Neuron (in vitro differentiated cells): ENCODE measurements around the gene COMP.
"Not testable (repeated sequence)": the region's sequence is repeated elsewhere in the genome, so short reads cannot be mapped to it uniquely, and the experiment has no call there.

ENCODE experiments used
- H2AFZ ChIP-seq: one replicate; pipeline ENCODE4 v1.6.1; 2013; ENCODE audit warnings: low read depth, mild to moderate bottlenecking, inconsistent platforms, low read length, moderate library complexity
- H3K27me3 ChIP-seq: one replicate; pipeline ENCODE4 v1.6.1; 2013; ENCODE audit warnings: low read length; ENCODE audit not compliant: insufficient read depth
- H3K36me3 ChIP-seq: one replicate; pipeline ENCODE4 v1.6.1; 2013; ENCODE audit warnings: low read length; ENCODE audit not compliant: insufficient read depth
- H3K4me1 ChIP-seq: one replicate; pipeline ENCODE4 v1.6.1; 2013; ENCODE audit warnings: low read length; ENCODE audit not compliant: insufficient read depth
- H3K4me3 ChIP-seq: 2 replicates; pipeline ENCODE4 v1.5.1; 2013; ENCODE audit warnings: mild to moderate bottlenecking, low read length, moderate library complexity
- H3K9me3 ChIP-seq: one replicate; pipeline ENCODE4 v1.6.1; 2013; ENCODE audit warnings: low read length

Gene COMP

DNA sequence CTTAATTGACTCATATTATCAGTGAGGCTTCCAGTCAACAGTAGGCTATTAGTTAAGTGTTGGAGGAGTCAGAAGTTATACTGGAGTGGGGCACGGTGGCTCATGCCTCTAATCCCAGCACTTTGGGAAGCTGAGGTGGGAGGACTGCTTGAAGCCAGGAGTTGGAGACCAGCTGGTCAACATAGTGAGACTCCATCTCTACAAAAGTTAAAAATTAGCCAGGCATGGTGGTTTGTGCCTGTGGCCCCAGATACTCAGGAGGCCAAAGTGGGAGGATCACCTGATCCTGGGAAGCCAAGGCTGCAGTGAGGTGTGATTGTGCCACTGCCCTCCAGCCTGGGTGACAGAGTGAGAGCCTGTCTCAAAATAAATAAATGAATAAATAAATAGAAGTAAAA lies 53.2 kb downstream of the COMP start:
- Histone ChIP-seq H3K4me3 (no peak overlapping the region), H3K36me3 (no peaks in the 10 kb centered on the region), H3K27me3 (no peaks in the 10 kb centered on the region), H3K9me3 (no peaks in the 10 kb centered on the region), H3K4me1 (no peaks in the 10 kb centered on the region), H2AFZ (no peak overlapping the region)

DNA sequence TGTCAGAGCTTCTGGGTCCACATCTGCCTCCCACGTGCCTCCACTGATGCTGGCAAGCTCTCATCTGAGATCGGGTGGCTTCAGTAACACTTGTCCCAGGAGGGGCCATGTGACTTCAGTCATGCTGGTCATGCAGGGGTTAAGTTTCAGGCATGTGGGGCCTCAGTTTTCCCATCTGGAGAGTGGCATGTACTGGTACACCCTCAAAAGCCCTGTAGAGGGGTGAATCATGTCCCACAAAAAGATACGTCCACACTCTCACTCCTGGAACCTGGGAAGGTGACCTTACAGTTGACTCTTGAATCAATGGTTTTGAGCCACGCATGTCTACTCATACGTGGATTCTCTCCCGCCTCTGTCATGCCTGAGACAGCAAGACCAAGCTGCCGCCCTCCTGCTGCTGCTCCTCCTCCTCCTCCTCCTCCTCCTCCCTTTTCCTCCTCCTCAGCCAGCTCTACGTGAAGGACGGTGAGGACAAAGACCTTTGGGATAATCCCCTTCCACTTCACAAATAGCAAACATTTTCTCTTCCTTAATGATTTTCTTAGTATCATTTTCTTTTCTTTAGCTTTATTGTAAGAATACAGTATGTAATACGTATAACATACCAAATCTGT lies 53.7 kb downstream of the COMP start:
- H2AFZ ChIP-seq: no peak overlapping the region
- no peaks in the 10 kb centered on the region for H3K27me3 ChIP-seq
- H3K36me3 ChIP-seq: no peaks in the 10 kb centered on the region
- no peak overlapping the region for H3K4me3 ChIP-seq
- H3K9me3 ChIP-seq: no peaks in the 10 kb centered on the region
- no peaks in the 10 kb centered on the region for H3K4me1 ChIP-seq

DNA sequence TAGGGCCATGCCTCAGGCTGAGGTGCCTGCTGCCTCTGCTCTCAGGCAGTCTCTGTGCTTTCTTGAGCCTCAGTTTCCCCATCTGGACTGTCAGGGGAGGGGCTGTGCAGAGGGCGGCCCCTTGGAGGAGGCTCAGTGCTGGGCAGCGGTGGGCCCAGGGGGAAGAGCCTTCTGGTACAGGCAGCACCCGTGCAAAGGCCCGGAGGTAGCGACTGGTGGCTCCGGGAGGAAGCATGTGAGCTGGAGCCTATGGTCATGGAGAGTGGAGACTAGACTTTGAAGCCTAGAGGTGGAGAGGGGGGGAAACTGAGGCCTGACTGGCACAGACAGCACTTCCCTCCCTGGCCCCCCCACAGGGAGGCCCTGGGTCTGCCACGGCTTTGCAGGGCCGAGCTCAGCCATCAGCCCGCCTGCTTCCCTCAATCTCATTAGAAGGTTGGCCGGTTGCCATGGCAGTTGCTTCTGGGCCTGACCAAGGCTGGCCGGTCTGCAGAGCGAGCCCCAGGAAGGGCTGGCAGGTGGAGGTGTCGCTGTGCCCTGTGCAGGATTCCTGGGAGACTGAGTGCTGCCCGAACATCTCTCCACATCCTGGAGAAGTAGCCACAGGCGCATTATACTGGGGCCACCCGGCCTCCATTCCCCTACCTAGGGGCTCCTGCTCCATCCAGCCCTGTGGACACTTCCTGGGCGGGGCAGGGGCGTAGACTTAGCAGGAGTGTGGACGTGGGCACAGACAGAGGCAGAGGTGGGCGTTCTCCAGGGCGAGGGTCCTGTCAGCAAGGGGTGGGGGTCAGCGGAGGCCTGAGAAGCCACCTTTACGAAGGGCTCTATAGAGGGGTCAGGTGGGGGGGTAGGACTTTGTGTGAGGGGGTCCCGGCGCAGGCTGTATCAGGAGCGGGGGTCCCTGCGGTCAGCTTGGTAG lies 54.4 kb downstream of the COMP start:
- Histone ChIP-seq H3K4me3 (no peak overlapping the region), H3K9me3 (no peaks in the 10 kb centered on the region), H3K36me3 (no peaks in the 10 kb centered on the region), H3K27me3 (no peaks in the 10 kb centered on the region), H2AFZ (no peak overlapping the region), H3K4me1 (no peaks in the 10 kb centered on the region)

DNA sequence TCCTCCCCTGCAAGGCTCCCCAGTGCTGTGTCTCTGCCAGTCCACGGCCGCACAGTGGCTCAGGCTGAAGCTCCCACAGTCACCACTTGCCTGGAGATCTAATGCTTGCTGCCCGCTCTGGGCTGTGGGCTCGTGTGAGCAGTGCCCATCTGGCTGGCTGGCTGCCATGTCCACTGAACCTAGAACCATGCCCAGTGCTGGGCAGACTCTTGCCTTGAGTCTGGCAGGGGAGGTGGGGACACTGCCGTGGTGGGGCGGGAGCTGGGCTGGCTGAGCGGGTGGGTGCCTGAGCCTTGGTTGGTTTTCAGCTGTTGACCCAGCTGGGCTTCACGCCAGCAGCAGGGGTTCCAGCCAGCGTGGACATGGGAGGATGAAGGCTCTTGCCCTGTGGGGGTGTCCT lies 55.4 kb downstream of the COMP start:
- H3K4me3 ChIP-seq: no peak overlapping the region
- H2AFZ ChIP-seq: no peak overlapping the region
- H3K9me3 ChIP-seq: no peaks in the 10 kb centered on the region
- H3K27me3 ChIP-seq: no peaks in the 10 kb centered on the region
- H3K4me1 ChIP-seq: no peaks in the 10 kb centered on the region
- no peaks in the 10 kb centered on the region for H3K36me3 ChIP-seq

DNA sequence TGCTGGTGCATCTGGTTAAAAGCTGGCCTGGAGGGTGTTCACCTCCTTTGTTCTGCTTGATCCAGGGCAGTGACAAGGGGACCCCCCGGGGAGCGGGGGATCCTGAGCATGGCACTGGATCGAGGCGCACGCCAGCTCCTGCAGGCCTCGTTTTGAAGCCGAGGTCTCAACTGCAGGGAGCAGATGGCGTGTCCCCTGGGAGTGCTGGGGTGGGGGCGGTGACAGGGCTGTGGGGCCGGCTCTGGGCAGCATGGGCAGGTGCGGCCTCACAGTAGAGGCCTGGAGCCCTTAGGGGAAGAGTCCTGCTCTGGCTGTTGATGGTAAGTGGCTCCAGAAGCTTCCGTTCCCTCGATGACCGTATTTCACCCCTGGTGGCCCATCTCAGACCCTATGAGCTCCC lies 55.8 kb downstream of the COMP start:
- H3K4me3 ChIP-seq: no peak overlapping the region
- H3K9me3 ChIP-seq: no peaks in the 10 kb centered on the region
- no peaks in the 10 kb centered on the region for H3K36me3 ChIP-seq
- no peaks in the 10 kb centered on the region for H3K4me1 ChIP-seq
- no peak overlapping the region for H2AFZ ChIP-seq
- H3K27me3 ChIP-seq: no peaks in the 10 kb centered on the region

DNA sequence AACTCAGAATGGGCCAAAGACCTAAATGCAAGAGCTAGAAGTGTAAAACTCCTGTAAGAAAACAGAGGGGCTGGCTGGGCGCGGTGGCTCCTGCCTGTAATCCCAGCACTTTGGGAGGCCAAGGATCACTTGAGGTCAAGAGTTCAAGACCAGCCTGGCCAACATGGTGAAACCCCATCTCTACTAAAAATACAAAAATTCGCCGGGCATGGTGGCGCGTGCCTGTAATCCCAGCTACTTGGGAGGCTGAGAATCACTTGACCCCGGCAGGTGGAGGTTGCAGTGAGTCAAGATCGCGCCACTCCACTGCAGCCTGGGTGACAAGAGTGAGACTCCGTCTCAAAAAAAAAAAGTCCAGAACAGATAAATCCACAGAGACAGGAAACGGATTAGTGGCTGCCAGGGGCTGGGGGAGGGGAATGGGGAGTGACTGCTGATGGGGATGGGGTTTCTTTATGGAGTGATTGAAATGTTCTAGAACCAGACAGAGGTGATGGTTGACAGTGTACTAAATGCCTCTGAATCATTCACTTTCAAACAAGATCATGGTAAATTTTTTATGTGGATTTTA lies 57.3 kb downstream of the COMP start:
- not testable (repeated sequence) for H3K36me3 ChIP-seq, H3K4me1 ChIP-seq, H3K4me3 ChIP-seq, H2AFZ ChIP-seq, H3K9me3 ChIP-seq, H3K27me3 ChIP-seq

DNA sequence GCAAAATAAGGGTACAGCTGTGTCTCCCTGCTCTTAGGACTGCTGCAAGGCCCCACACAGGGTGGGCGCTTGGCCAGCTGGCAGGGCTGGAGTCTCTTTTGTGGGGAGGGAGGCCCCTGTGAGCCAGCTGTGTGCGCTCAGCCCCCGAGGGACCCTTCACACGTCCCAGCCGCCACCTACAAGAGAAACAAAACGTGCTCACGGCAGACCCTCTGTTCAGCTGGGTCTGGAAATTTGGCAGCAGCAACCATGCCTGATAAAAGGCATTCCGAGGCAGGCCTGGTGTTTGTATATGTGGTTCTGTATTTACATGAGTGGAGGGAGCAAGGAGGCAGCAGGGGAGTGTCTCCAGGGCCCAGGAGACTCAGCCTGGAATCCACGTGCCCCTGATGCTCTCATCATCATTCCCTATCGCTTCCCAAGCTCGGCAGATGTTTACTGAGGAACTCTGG lies 57.9 kb downstream of the COMP start:
- Histone ChIP-seq H3K27me3 (no peaks in the 10 kb centered on the region), H2AFZ (no peak overlapping the region), H3K9me3 (no peaks in the 10 kb centered on the region), H3K4me1 (no peaks in the 10 kb centered on the region), H3K36me3 (no peaks in the 10 kb centered on the region), H3K4me3 (no peak overlapping the region)
